NCI-H1417 (cell line): ENCODE measurements around the gene SERPINI1.
"Not testable (repeated sequence)": the region's sequence is repeated elsewhere in the genome, so short reads cannot be mapped to it uniquely, and the experiment has no call there.

ENCODE experiments used
- DNase-seq, 3 experiments: peaks; one replicate each; lab custom pipeline; 2025; lab: John Stamatoyannopoulos, UW

Gene SERPINI1

GRCh38 chr3:167787440-167787839 lies 51.9 kb downstream of the SERPINI1 start:
- peak in 2 of 3 experiments; percentile 57 to 83 for DNase-seq

DNA sequence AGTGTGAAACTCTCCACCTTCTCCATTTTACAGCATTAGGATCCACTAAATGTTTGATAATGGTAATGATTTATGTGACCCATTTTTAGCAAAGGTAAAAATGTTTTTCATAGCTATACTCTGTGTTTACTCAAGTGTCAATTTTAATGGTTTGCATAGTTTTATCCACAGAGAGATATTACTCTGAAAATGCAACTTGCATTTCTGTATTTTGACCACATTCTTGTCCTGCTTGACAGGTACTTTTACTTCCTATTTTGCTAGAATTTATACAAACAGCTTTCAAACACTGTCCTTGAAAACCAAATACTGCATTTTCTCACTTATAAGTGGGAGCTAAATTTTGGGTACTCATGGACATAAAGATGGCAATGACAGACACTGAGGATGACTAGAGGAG lies 62.9 kb downstream of the SERPINI1 start:
- no peak for DNase-seq

- no peak for DNase-seq
Measured at GRCh38 chr3:167808910-167809309, 73.4 kb downstream of the SERPINI1 start.

DNA sequence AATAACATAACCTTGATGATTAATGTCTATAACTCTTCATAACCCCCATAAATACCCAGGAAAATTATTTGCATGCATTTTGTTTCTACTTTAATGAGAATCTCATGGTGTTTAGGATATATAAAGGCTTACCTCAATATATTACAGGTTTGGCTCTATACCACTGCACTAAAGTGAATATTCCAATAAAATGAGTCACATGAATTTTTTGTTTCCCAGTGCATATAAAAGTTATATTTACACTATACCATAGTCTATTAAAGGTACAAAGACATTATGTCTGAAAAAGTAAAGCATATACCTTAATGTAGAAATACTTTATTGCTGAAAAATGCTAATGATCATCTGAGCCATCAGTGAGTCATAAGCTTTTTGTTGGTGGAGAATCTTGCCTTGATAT lies 74.7 kb downstream of the SERPINI1 start:
- no peak for DNase-seq

DNA sequence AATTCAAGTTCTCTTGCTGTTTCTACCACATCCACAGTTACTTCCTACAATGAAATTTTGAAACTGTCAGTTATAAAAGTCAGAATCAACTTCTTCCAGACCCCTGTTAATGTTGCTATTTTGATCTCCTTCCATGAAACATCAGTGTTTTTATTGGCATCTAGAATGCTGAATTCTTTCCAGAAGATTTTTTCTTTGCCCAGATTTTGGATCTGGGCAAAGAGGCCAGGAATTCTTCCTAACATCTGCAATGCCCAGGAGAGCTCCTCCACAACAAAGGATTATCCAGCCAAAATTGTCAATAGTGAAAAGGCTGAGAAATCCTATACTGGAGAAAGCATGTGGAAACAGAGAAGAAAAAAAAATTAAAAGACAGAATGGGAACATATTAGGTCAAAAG lies 75.5 kb downstream of the SERPINI1 start:
- no peak for DNase-seq

DNA sequence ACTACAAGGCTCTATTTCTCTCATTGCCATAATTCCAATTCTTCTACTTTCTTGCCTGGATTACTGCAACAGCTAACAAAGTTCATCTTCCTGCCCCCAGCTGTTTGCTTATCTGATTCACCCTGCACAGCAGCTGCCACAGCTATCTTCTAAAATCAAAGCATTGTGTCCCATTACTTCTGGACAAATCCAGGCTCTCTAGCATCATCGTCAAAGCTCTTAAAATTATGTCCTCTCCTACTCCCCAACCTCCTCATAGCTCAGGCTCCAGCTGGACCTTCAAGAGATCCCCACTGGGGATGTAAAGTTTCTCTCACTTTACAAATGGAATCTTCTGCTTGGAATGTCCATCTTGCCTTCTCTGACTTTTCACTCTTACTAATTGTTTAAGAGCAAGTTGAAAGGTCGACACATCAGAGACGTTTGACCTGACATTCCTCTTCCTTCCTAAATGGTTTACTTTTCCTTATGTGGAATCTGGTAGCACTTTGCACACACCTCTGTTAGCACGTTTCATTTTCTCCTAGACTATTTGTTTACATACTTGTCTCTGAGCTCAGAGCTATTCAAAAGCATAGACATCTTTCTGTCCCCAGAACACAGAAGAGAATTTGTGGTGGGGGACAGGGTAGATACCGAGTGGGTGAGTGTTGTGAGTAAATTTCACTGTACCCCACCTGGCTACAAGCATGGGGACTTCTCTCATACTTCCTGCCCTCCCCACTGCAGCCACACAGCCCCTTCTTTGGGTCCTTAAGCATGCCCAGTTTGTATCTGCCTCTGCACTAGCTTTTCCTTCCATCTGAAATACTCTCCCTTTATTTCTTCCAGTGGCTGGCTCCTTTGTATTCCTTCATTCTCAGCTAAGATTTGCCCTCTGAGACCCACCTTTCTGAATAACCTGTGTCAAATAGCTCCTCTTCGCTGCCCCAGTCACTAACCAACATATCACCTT lies 77.9 kb downstream of the SERPINI1 start:
- DNase-seq: no peak

DNA sequence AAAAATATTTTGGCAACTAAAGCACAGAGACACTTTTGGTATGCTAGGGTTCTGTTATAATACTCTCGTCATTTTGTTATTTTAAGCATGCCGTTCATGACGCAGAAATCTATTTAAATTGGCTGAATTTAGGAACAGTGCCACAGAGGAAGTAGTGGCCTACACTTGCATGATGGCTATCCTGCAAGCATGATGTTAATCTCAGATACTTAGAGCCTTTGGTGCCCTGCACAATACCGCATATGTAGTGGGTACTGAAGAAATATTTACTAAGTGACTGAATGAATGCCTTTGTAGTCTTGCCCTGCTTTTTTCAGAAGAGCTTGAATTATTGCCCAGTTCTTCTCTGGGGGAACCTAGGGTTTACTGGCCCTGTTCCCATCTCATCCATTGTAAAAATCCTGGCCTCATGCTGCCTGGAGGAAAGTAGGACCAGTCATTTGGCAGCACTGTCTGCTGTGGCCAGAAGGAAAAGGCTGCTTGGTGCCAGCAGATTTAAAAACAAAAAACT lies 79.0 kb downstream of the SERPINI1 start:
- no peak for DNase-seq

- no peak for DNase-seq
Measured at GRCh38 chr3:167816953-167817352, 81.4 kb downstream of the SERPINI1 start.

GRCh38 chr3:167820102-167820865 lies 84.8 kb downstream of the SERPINI1 start:
- DNase-seq: no peak

- no peak for DNase-seq
Measured at GRCh38 chr3:167821248-167821805, 85.8 kb downstream of the SERPINI1 start.

DNA sequence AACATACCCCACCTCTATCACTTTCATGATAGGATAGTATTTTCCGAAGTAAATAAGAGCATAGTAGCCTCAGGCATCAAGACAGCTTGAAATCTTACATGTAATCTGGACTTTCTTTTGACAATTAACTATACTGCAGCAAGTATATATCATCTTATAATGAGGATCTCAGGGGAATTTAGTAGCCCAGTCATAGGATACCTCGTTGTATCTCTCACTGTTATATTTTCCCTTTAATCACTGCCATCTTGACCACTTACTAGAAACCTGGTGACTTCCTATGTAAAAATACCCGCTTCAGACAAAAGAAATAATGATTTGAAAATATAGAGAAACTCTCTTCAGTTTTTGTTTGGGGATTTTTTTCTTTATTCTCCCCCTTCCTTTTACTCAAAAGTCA lies 88.2 kb downstream of the SERPINI1 start:
- no peak for DNase-seq

GRCh38 chr3:167827588-167827987 lies 92.1 kb downstream of the SERPINI1 start:
- not testable (repeated sequence) for DNase-seq

DNA sequence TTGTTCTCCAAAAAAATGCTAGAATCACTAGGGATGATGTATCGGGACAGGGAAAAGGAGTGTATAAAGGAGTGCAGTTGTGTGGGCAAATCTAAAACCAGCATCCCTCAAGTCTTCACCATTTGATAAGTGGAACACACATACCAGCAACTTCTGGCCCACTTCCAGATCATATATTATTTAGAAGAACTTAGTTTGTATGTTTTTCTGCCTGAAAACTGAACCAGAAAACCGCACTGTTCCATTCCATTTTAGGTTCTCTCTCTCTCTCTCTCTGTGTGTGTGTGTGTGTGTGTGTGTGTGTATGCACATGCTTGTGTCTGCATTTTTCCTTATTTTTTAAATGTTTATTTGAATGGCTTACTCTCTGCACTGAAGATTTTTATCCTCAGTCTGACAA lies 93.5 kb downstream of the SERPINI1 start:
- no peak for DNase-seq

DNA sequence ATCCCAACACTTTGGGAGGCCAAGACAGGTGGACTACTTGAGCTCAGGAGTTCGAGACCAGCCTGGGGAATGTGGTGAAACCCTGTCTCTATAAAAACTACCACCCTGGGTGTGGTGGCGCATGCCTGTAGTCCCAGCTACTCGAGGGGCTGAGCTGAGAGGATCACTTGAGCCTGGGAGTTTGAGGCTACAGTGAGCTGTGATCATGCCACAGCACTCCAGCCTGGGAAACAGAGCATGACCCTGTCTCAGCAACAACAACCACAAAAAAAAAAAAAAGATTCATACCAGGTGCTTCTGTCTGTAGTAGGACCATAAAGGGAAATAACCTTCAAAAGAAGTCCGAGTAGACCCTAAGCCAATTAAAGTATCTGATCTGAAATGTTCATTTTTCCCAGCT lies 94.5 kb downstream of the SERPINI1 start:
- no peak for DNase-seq

DNA sequence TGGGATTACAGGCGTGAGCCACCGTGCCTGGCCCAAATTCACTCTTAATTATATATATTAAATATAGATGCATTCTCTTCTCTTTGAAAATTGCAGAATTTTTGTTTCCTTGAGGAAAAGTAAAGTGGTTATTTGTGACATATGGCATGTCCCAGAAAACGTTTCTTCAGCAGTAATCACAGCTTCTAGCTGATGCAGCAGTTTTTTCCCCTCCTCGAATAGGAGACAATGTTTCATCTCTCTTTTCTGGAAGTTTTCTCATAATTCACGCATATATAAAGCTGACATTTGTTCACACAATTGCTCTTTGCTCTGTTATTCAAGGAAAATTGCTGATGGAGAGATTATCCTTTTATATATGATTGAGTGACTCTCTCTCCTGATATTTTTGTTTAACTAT lies 99.8 kb downstream of the SERPINI1 start:
- no peak for DNase-seq

DNA sequence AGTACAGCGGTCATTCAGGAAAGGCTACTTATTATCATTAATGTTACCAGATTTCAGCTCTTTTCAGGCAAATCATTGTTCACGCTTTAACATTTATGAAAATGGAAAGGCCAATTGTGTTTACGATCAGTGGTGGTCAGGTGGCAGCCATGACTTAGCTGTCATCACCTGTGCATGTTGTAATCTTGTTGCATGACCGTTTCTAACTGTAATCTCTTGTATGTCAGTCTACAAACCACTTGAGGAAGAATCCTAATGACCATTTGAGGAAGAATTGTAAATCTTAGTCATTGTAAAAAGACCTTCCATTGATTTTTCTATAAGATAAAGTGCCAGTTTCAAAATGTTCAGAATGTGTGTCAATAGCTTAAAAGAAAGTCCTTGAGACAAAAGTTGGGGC lies 100.4 kb downstream of the SERPINI1 start:
- DNase-seq: no peak

DNA sequence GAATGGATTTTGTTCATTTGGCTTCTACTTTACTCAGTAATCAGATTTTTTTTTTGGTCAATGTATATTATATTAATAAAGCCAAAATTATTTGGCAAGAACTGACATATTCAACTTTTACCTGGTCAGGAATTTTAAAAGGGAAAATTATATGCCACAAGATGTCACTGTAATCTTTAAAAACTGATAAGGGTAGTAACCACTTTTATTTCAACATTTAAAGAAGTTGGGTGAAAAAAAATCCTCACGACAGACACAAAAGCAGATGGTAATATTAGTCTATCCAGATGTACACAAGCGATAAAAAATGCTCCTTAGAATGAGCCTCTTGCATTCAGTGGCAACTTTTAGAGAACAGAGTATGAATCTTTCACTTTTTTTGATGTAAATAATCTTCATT lies 101.9 kb downstream of the SERPINI1 start:
- no peak for DNase-seq

GRCh38 chr3:167839460-167840134 lies 104.1 kb downstream of the SERPINI1 start:
- no peak for DNase-seq

DNA sequence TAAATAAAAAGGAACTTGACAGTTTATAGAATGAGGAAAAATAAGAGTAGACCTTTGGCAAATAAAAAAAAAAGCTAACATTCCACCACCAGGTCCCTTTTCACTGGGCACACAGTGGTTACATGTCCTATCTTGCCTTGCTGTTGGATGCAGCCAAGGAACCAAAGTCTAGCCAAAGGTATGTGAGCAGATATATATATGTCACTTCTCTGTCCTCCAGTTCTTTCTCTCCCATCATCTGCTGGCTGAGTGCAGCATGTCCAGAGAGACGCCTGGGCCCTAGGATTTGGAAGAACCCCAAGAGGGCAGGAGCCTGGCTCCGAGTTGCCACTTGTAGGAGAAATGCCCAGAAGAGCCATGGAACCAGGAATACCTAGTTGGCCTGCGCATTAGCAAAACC lies 104.7 kb downstream of the SERPINI1 start:
- DNase-seq: no peak

- DNase-seq: no peak
Measured at GRCh38 chr3:167843481-167843880, 108.0 kb downstream of the SERPINI1 start.

- DNase-seq: no peak
Measured at GRCh38 chr3:167843886-167844285, 108.4 kb downstream of the SERPINI1 start.

GRCh38 chr3:167844528-167844927 lies 109.0 kb downstream of the SERPINI1 start:
- DNase-seq: no peak
